ENCODE data around the gene MON1B.

MON1B gene

GRCh38 chr16:77166726-77167125, 24.3 kb upstream of the MON1B start:
- TF ChIP-seq PPARA (CRISPR knock-in tag; IDR thresholded peaks at IDR 0.05; ENCODE audit: borderline replicate concordance) (no peak), ISL1 (CRISPR knock-in tag; IDR thresholded peaks at IDR 0.05) (no peak), ZC3H10 (CRISPR knock-in tag; IDR thresholded peaks at IDR 0.05) (no peak), ZNF565 (CRISPR knock-in tag; conservative IDR thresholded peaks at IDR 0.05; ENCODE audit: low read depth) (no peak), TSHZ2 (CRISPR knock-in tag; IDR thresholded peaks at IDR 0.05) (no peak), ZFP3 (CRISPR knock-in tag; IDR thresholded peaks at IDR 0.05) (no peak), ZNF8 (CRISPR knock-in tag; IDR thresholded peaks at IDR 0.05) (no peak), GLIS3 (CRISPR knock-in tag; IDR thresholded peaks at IDR 0.05) (no peak), CSRNP3 (CRISPR knock-in tag; IDR thresholded peaks at IDR 0.05) (no peak), CSDC2 (CRISPR knock-in tag; IDR thresholded peaks at IDR 0.05) (no peak), BACH2 (CRISPR knock-in tag; IDR thresholded peaks at IDR 0.05; ENCODE audit: borderline replicate concordance) (no peak), ESRRG (CRISPR knock-in tag; IDR thresholded peaks at IDR 0.05) (no peak), OSR1 (CRISPR knock-in tag; IDR thresholded peaks at IDR 0.05) (no peak), ZFP30 (CRISPR knock-in tag; IDR thresholded peaks at IDR 0.05) (no peak), TOX (CRISPR knock-in tag; IDR thresholded peaks at IDR 0.05; ENCODE audit: borderline replicate concordance) (no peak), POU6F1 (CRISPR knock-in tag; IDR thresholded peaks at IDR 0.05; ENCODE audit: borderline replicate concordance, low read depth) (no peak), PATZ1 (CRISPR knock-in tag; IDR thresholded peaks at IDR 0.05; ENCODE audit: borderline replicate concordance) (no peak), ZNF70 (CRISPR knock-in tag; IDR thresholded peaks at IDR 0.05) (no peak), ARNTL (CRISPR knock-in tag; IDR thresholded peaks at IDR 0.05; ENCODE audit: borderline replicate concordance, low read depth) (no peak), TCF4 (CRISPR knock-in tag; IDR thresholded peaks at IDR 0.05; ENCODE audit: borderline replicate concordance) (no peak)
- ATAC-seq, result no peak

GRCh38 chr16:77168901-77169300, 22.1 kb upstream of the MON1B start:
- TF ChIP-seq TCF4 (CRISPR knock-in tag; IDR thresholded peaks at IDR 0.05; ENCODE audit: borderline replicate concordance), result no peak
- no peak for TF ChIP-seq ISL1 (CRISPR knock-in tag; IDR thresholded peaks at IDR 0.05)
- TF ChIP-seq PATZ1 (CRISPR knock-in tag; IDR thresholded peaks at IDR 0.05; ENCODE audit: borderline replicate concordance), result no peak
- TF ChIP-seq ZC3H10 (CRISPR knock-in tag; IDR thresholded peaks at IDR 0.05), result no peak
- ATAC-seq, result no peak

GRCh38 chr16:77169650-77170236, 21.2 kb upstream of the MON1B start:
- TF ChIP-seq TSHZ2 (CRISPR knock-in tag; IDR thresholded peaks at IDR 0.05) (no peak), RARB (CRISPR knock-in tag; IDR thresholded peaks at IDR 0.05) (no peak), ZNF8 (CRISPR knock-in tag; IDR thresholded peaks at IDR 0.05) (no peak), CREB5 (CRISPR knock-in tag; IDR thresholded peaks at IDR 0.05; ENCODE audit: low read depth) (no peak)
- peak; percentile 87 for ATAC-seq

Data from SK-N-SH treated with all-trans-retinoic acid at 6 μM for 48 hours (cell line).